HUES48 (cell line): ENCODE measurements around the gene TBC1D8B.

Experiments
- H3K27ac ChIP-seq: one replicate; pipeline ENCODE4 v1.7.0; 2013; ENCODE audit warnings: low read depth, low read length, inconsistent platforms
- H3K27me3 ChIP-seq: 2 replicates; pipeline ENCODE4 v1.6.1; 2013; ENCODE audit warnings: mild to moderate bottlenecking, low read length; ENCODE audit not compliant: control insufficient read depth, insufficient read depth
- H3K36me3 ChIP-seq: 2 replicates; pipeline ENCODE4 v1.6.1; 2013; ENCODE audit warnings: low read length; ENCODE audit not compliant: control insufficient read depth, insufficient read depth
- H3K4me1 ChIP-seq: 2 replicates; pipeline ENCODE4 v1.6.1; 2013; ENCODE audit warnings: mild to moderate bottlenecking, low read length; ENCODE audit not compliant: control insufficient read depth, insufficient read depth
- H3K4me3 ChIP-seq: 2 replicates; pipeline ENCODE4 v1.5.1; 2013; ENCODE audit warnings: mild to moderate bottlenecking, low read depth, low read length
- H3K9ac ChIP-seq: 2 replicates; pipeline ENCODE4 v1.6.1; 2013; ENCODE audit warnings: mild to moderate bottlenecking, low read depth, low read length, moderate library complexity
- H3K9me3 ChIP-seq: 2 replicates; pipeline ENCODE4 v1.6.1; 2013; ENCODE audit warnings: low read length; ENCODE audit not compliant: control insufficient read depth, insufficient read depth

Gene TBC1D8B

GRCh38 chrX:106898462-106898861 lies 96.0 kb downstream of the TBC1D8B start:
- Histone ChIP-seq H3K4me1 (peaks cover 11% of the 10 kb centered on the region; the same call in 1 of the 2 replicates), H3K27ac (no peak overlapping the region), H3K27me3 (peaks cover 3% of the 10 kb centered on the region; the same call in 1 of the 2 replicates), H3K36me3 (no peaks in the 10 kb centered on the region), H3K9ac (no peak overlapping the region), H3K4me3 (no peak overlapping the region), H3K9me3 (no peaks in the 10 kb centered on the region)

- no peaks in the 10 kb centered on the region for H3K36me3 ChIP-seq
- H3K4me3 ChIP-seq: no peak overlapping the region
- no peaks in the 10 kb centered on the region for H3K9me3 ChIP-seq
- H3K9ac ChIP-seq: no peak overlapping the region
- peaks cover 11% of the 10 kb centered on the region; the same call in 1 of the 2 replicates for H3K4me1 ChIP-seq
- H3K27me3 ChIP-seq: peaks cover 3% of the 10 kb centered on the region; the same call in 1 of the 2 replicates
- no peak overlapping the region for H3K27ac ChIP-seq
These were observed 96.8 kb downstream of the TBC1D8B start for GRCh38 chrX:106899276-106899675.

- Histone ChIP-seq H3K4me1 (peaks cover 11% of the 10 kb centered on the region; the same call in 1 of the 2 replicates), H3K27me3 (peaks cover 2% of the 10 kb centered on the region; the same call in 1 of the 2 replicates), H3K9ac (no peak overlapping the region), H3K9me3 (no peaks in the 10 kb centered on the region), H3K36me3 (no peaks in the 10 kb centered on the region), H3K4me3 (no peak overlapping the region), H3K27ac (no peak overlapping the region)
These were observed 97.4 kb downstream of the TBC1D8B start for GRCh38 chrX:106899841-106900240.

GRCh38 chrX:106901341-106901740 lies 98.9 kb downstream of the TBC1D8B start:
- Histone ChIP-seq H3K4me3 (no peak overlapping the region), H3K27me3 (no peaks in the 10 kb centered on the region), H3K27ac (no peak overlapping the region), H3K9me3 (no peaks in the 10 kb centered on the region), H3K4me1 (peaks cover 11% of the 10 kb centered on the region; the same call in 1 of the 2 replicates), H3K36me3 (no peaks in the 10 kb centered on the region), H3K9ac (no peak overlapping the region)

- Histone ChIP-seq H3K36me3 (no peaks in the 10 kb centered on the region), H3K27me3 (no peaks in the 10 kb centered on the region), H3K27ac (no peak overlapping the region), H3K4me3 (no peak overlapping the region), H3K9ac (no peak overlapping the region), H3K4me1 (peaks cover 11% of the 10 kb centered on the region; the same call in 1 of the 2 replicates), H3K9me3 (no peaks in the 10 kb centered on the region)
These were observed 99.3 kb downstream of the TBC1D8B start for GRCh38 chrX:106901781-106902219.

- Histone ChIP-seq H3K27me3 (no peaks in the 10 kb centered on the region), H3K4me1 (peaks cover 11% of the 10 kb centered on the region; the same call in 1 of the 2 replicates), H3K4me3 (no peak overlapping the region), H3K9ac (no peak overlapping the region), H3K27ac (no peak overlapping the region), H3K9me3 (no peaks in the 10 kb centered on the region), H3K36me3 (no peaks in the 10 kb centered on the region)
These were observed 100.2 kb downstream of the TBC1D8B start for GRCh38 chrX:106902684-106903083.

GRCh38 chrX:106903291-106903824 lies 100.9 kb downstream of the TBC1D8B start, which contains the start of gene RIPPLY1:
TSS of gene RIPPLY1 (minus strand) at chrX:106903341. CDS start at chrX:106903287, 54 bp downstream.
- Histone ChIP-seq H3K9me3 (no peaks in the 10 kb centered on the region), H3K36me3 (no peaks in the 10 kb centered on the region), H3K27ac (no peak within 1 kb of the TSS), H3K4me1 (peaks cover 11% of the 10 kb centered on the region; the same call in 1 of the 2 replicates), H3K27me3 (no peaks in the 10 kb centered on the region), H3K4me3 (no peak within 1 kb of the TSS), H3K9ac (no peak within 1 kb of the TSS)

GRCh38 chrX:106903856-106904528 lies 101.5 kb downstream of the TBC1D8B start:
- Histone ChIP-seq H3K9ac (no peak overlapping the region), H3K36me3 (no peaks in the 10 kb centered on the region), H3K27ac (no peak overlapping the region), H3K4me3 (no peak overlapping the region), H3K4me1 (peaks cover 8% of the 10 kb centered on the region; the same call in 1 of the 2 replicates), H3K27me3 (no peaks in the 10 kb centered on the region), H3K9me3 (no peaks in the 10 kb centered on the region)

- Histone ChIP-seq H3K27me3 (no peaks in the 10 kb centered on the region), H3K36me3 (no peaks in the 10 kb centered on the region), H3K9me3 (no peaks in the 10 kb centered on the region), H3K27ac (no peak overlapping the region), H3K4me1 (no peaks in the 10 kb centered on the region), H3K9ac (no peak overlapping the region), H3K4me3 (no peak overlapping the region)
These were observed 102.7 kb downstream of the TBC1D8B start for GRCh38 chrX:106905064-106905708.

- Histone ChIP-seq H3K4me1 (no peaks in the 10 kb centered on the region), H3K27me3 (no peaks in the 10 kb centered on the region), H3K4me3 (no peak overlapping the region), H3K27ac (no peak overlapping the region), H3K9me3 (no peaks in the 10 kb centered on the region), H3K9ac (no peak overlapping the region), H3K36me3 (no peaks in the 10 kb centered on the region)
These were observed 103.9 kb downstream of the TBC1D8B start for GRCh38 chrX:106906361-106906760.

GRCh38 chrX:106912864-106913263 lies 110.4 kb downstream of the TBC1D8B start:
- Histone ChIP-seq H3K27ac (no peak overlapping the region), H3K9ac (no peak overlapping the region), H3K9me3 (no peaks in the 10 kb centered on the region), H3K36me3 (no peaks in the 10 kb centered on the region), H3K4me3 (no peak overlapping the region), H3K4me1 (peaks cover 3% of the 10 kb centered on the region), H3K27me3 (peaks cover 5% of the 10 kb centered on the region; the same call in 1 of the 2 replicates)
